Keratinocyte (primary cell): ENCODE data around the gene ZBTB38.

ENCODE experiments used
- EZH2 ChIP-seq: IDR thresholded peaks from one replicate; pipeline ENCODE4 v1.6.1; 2012; ENCODE audit warnings: inconsistent platforms, mild to moderate bottlenecking, low read length, moderate library complexity
- TF ChIP-seq, protein P1 (sequence below), 3 experiments: IDR thresholded peaks in 1 of 3; conservative IDR thresholded peaks in 1 of 3; optimal IDR thresholded peaks in 1 of 3; 2 replicates in 2 of 3; 3 replicates in 1 of 3; pipeline versions ENCODE3 to v1.5.1; 2011; ENCODE audit warnings: low read length in 3 of 3, mild to moderate bottlenecking in 3 of 3, moderate library complexity in 2 of 3, control low read depth in 1 of 3, inconsistent platforms in 1 of 3; ENCODE audit not compliant: insufficient read depth in 2 of 3; ENCODE audit errors: extremely low read depth in 1 of 3

DNA sequence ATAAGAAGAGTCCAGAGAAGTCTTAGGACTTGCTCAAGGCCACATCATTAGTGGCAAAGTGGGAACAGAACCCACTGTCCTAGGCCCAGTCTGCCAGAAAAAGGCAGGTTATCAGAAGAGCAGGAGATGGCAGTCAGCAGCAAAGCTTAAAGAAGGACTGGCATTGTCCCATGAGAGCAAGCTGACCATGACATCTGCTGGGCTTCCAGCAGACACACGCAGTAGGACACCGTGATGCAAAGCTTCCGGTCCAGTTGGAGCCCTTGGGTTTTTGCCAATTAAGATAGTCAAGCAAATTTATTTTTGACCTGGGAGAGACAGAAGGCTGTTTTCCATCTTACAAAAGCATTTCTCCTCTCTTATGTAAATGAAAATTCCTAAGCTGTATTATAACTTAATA is 42.1 kb downstream of the ZBTB38 start:
- TF ChIP-seq, protein P1, sequence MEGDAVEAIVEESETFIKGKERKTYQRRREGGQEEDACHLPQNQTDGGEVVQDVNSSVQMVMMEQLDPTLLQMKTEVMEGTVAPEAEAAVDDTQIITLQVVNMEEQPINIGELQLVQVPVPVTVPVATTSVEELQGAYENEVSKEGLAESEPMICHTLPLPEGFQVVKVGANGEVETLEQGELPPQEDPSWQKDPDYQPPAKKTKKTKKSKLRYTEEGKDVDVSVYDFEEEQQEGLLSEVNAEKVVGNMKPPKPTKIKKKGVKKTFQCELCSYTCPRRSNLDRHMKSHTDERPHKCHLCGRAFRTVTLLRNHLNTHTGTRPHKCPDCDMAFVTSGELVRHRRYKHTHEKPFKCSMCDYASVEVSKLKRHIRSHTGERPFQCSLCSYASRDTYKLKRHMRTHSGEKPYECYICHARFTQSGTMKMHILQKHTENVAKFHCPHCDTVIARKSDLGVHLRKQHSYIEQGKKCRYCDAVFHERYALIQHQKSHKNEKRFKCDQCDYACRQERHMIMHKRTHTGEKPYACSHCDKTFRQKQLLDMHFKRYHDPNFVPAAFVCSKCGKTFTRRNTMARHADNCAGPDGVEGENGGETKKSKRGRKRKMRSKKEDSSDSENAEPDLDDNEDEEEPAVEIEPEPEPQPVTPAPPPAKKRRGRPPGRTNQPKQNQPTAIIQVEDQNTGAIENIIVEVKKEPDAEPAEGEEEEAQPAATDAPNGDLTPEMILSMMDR (optimal IDR thresholded peaks at IDR 0.05 in 1 of 3, IDR thresholded peaks at IDR 0.05 in 1 of 3, conservative IDR thresholded peaks at IDR 0.05 in 1 of 3; ENCODE audit: extremely low read depth in 1 of 3, insufficient read depth in 2 of 3, low read length in 3 of 3), result no peak
- no peak for TF ChIP-seq EZH2
